Smooth muscle cell (in vitro differentiated cells): ENCODE data around the gene TIGIT. TPM values are rescaled to one million over a fixed set of nuclear protein-coding genes. Genes with fewer than 3 reads are reported as not detected.

Experiments
- DNase-seq: peaks from one replicate; lab custom pipeline; 2025; ENCODE audit not compliant: unreplicated experiment; lab: John Stamatoyannopoulos, UW
- H2AFZ ChIP-seq: fragments of 200-600 bp; sonication (generic); 2 replicates; pipeline ENCODE4 v1.6.0; 2016; ENCODE audit warnings: antibody characterized with exemption, low read depth, mild to moderate bottlenecking
- H3F3A ChIP-seq: fragments of 200-600 bp; sonication (generic); 2 replicates; pipeline ENCODE4 v1.6.0; 2017; ENCODE audit warnings: antibody characterized with exemption, low read depth
- H3K27ac ChIP-seq: fragments of 200-600 bp; sonication (generic); 2 replicates; pipeline ENCODE4 v1.5.1; 2016; ENCODE audit warnings: low read depth, mild to moderate bottlenecking
- H3K27me3 ChIP-seq: fragments of 200-600 bp; sonication (generic); 2 replicates; pipeline ENCODE4 v1.6.1; 2016; ENCODE audit warnings: low read depth, mild to moderate bottlenecking
- H3K36me3 ChIP-seq: fragments of 200-600 bp; sonication (generic); 2 replicates; pipeline ENCODE4 v1.5.1; 2016; ENCODE audit warnings: low read depth
- H3K4me1 ChIP-seq: fragments of 200-600 bp; sonication (generic); 2 replicates; pipeline ENCODE4 v1.5.1; 2016; ENCODE audit warnings: low read depth
- H3K4me2 ChIP-seq: fragments of 200-600 bp; sonication (generic); 2 replicates; pipeline ENCODE4 v1.6.0; 2016; ENCODE audit warnings: mild to moderate bottlenecking
- H3K4me3 ChIP-seq: fragments of 200-600 bp; sonication (generic); 2 replicates; pipeline ENCODE4 v1.5.1; 2016; ENCODE audit warnings: mild to moderate bottlenecking
- H3K79me2 ChIP-seq: fragments of 200-600 bp; sonication (generic); 2 replicates; pipeline ENCODE4 v1.6.0; 2016; ENCODE audit warnings: low read depth, mild to moderate bottlenecking
- H3K9ac ChIP-seq: fragments of 200-600 bp; sonication (generic); 2 replicates; pipeline ENCODE4 v1.6.0; 2016; ENCODE audit warnings: low read depth
- H3K9me3 ChIP-seq: fragments of 200-600 bp; sonication (generic); replicated peaks from 2 replicates; pipeline ENCODE4 v1.5.1; 2016; ENCODE audit warnings: low read depth
- H4K20me1 ChIP-seq: fragments of 200-600 bp; sonication (generic); 2 replicates; pipeline ENCODE4 v1.6.0; 2016; ENCODE audit warnings: low read depth
- CTCF ChIP-seq: fragments of 200-600 bp; sonication (generic); IDR thresholded peaks from 2 replicates; pipeline ENCODE4 v1.5.1; 2017; ENCODE audit warnings: borderline replicate concordance, mild to moderate bottlenecking, antibody characterized with exemption; ENCODE audit not compliant: insufficient read depth, poor library complexity, severe bottlenecking
- WGBS: methylation state at CpG from one replicate; pipeline ENCODE4 v1.1.7; 2016; ENCODE audit warnings: low lambda C conversion rate; 5-methylcytosine and 5-hydroxymethylcytosine counted together
- polyA plus RNA-seq: library from polyadenylated mRNA; unstranded; fragments of >200 nt; fragmentation: Nextera tagmentation; extraction: Ambion mirVana; gene quantifications from 2 replicates; pipeline ENCODE4 v1.2.1, GENCODE V29; 2016
- total RNA-seq: library from RNA; depleted of rRNA; stranded (reverse); fragments of >200 nt; gene quantifications from 2 replicates; pipeline ENCODE4 v1.2.3, GENCODE V29; 2014

The TIGIT gene
- total and polyA plus RNA-seq, 2 experiments from 2014 or later = not detected

DNA sequence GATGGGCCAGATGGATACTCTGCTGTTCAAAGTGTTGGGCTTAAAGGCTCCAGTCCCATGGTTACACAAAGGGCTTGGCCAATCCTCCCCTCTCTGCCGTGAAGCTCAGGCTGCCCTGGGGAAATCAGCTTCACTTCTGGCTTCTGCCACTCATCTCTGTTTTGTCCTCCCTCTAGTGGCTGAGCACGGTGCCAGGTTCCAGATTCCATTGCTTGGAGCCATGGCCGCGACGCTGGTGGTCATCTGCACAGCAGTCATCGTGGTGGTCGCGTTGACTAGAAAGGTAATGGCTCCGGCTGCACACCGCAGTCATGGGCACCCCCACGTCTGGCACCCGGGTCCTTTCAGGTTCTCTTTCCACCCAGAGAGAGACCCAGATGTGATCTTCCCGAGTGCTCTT, 5.6 kb downstream of the TIGIT start:
- H3K79me2 ChIP-seq = no peaks in the 10 kb centered on the region
- no peaks in the 10 kb centered on the region for H3F3A ChIP-seq
- WGBS = 77% methylated on average over 13 of the region's 13 CpGs
- no peak overlapping the region for H3K9ac ChIP-seq
- H3K4me3 ChIP-seq = no peak overlapping the region
- no peak overlapping the region for H2AFZ ChIP-seq
- H3K4me2 ChIP-seq = no peak overlapping the region
- H3K27me3 ChIP-seq = no peaks in the 10 kb centered on the region
- no peaks in the 10 kb centered on the region for H4K20me1 ChIP-seq
- DNase-seq = no peak
- peak; percentile 19 for TF ChIP-seq CTCF
- H3K9me3 ChIP-seq = no peaks in the 10 kb centered on the region
- H3K27ac ChIP-seq = no peak overlapping the region
- no peaks in the 10 kb centered on the region for H3K36me3 ChIP-seq
- no peaks in the 10 kb centered on the region for H3K4me1 ChIP-seq

GRCh38 chr3:114299941-114300624, 6.3 kb downstream of the TIGIT start:
- no peaks in the 10 kb centered on the region for H4K20me1 ChIP-seq
- H3K9me3 ChIP-seq = no peaks in the 10 kb centered on the region
- H3K27me3 ChIP-seq = no peaks in the 10 kb centered on the region
- no peak overlapping the region for H3K4me3 ChIP-seq
- H3F3A ChIP-seq = no peaks in the 10 kb centered on the region
- no peaks in the 10 kb centered on the region for H3K79me2 ChIP-seq
- H3K9ac ChIP-seq = no peak overlapping the region
- no peak overlapping the region for H3K4me2 ChIP-seq
- no peak overlapping the region for H2AFZ ChIP-seq
- no peak overlapping the region for H3K27ac ChIP-seq
- DNase-seq = no peak
- H3K4me1 ChIP-seq = no peaks in the 10 kb centered on the region
- H3K36me3 ChIP-seq = no peaks in the 10 kb centered on the region
- no peak for TF ChIP-seq CTCF
- WGBS = 94% methylated on average over 5 of the region's 5 CpGs

DNA sequence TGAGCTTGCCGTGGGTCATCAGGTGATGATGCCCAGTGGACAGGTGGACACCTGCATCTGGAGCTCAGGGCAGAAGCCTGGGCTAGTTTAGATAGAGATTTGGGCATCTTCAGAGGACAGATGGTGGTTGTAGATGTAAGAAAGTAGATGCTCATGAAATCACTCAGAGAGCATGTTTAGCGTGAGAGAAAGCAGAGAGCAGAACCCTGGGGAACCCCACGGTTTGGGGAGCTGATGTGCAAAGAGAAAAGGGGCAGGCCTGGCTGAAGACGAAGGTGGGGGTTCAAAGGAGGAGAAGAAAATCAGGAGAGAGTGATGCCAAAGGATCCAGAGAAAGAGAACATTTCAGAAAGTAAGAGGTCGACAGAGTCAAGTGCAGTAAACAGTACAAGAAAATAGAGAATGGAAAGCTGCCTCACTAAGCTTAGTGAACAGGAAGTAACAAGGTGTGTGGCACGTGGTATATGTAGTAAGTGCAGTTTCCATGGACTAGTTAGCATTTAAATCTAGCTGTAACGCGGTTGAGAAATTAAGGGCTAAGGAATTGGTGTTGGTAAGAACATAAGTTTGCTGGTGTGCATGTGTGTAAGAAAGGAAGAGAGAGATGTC, 13.5 kb downstream of the TIGIT start:
- TF ChIP-seq CTCF = no peak
- no peak overlapping the region for H3K4me2 ChIP-seq
- no peaks in the 10 kb centered on the region for H3F3A ChIP-seq
- H3K27ac ChIP-seq = no peak overlapping the region
- H3K36me3 ChIP-seq = no peaks in the 10 kb centered on the region
- H3K4me1 ChIP-seq = no peaks in the 10 kb centered on the region
- no peaks in the 10 kb centered on the region for H3K79me2 ChIP-seq
- no peak overlapping the region for H2AFZ ChIP-seq
- no peak for DNase-seq
- H4K20me1 ChIP-seq = no peaks in the 10 kb centered on the region
- no peaks in the 10 kb centered on the region for H3K27me3 ChIP-seq
- no peak overlapping the region for H3K4me3 ChIP-seq
- H3K9me3 ChIP-seq = no peaks in the 10 kb centered on the region
- WGBS = 84% methylated on average over 8 of the region's 8 CpGs
- H3K9ac ChIP-seq = no peak overlapping the region

GRCh38 chr3:114307832-114308231, 14.0 kb downstream of the TIGIT start:
- Histone ChIP-seq H3F3A (no peaks in the 10 kb centered on the region), H3K27me3 (no peaks in the 10 kb centered on the region), H3K36me3 (no peaks in the 10 kb centered on the region), H3K27ac (no peak overlapping the region), H3K4me3 (no peak overlapping the region), H2AFZ (no peak overlapping the region), H3K9ac (no peak overlapping the region), H3K4me1 (no peaks in the 10 kb centered on the region), H3K9me3 (no peaks in the 10 kb centered on the region), H3K4me2 (no peak overlapping the region), H3K79me2 (no peaks in the 10 kb centered on the region), H4K20me1 (no peaks in the 10 kb centered on the region)
- 78% methylated on average over 3 of the region's 3 CpGs for WGBS
- TF ChIP-seq CTCF = no peak
- DNase-seq = no peak
